HG03280 (cell line): Measurements from ENCODE around the gene DCXR.

Experiments used
- ATAC-seq: cut with Tn5 transposase; IDR thresholded peaks from one replicate; pipeline ENCODE4 v1.9.1; 2021; ENCODE audit warnings: mild to moderate bottlenecking, moderate library complexity; ENCODE audit not compliant: unreplicated experiment

Gene DCXR

GRCh38 chr17:82037092-82037888 lies at the start of gene DCXR:
DCXR (minus strand) TSS chr17:82037697; CDS start chr17:82037682, 15 bp downstream.
- ATAC-seq, result peak; percentile 90

- no peak for ATAC-seq
These were observed 48.7 kb upstream of the DCXR start for GRCh38 chr17:82085931-82086764.

GRCh38 chr17:82085031-82085861 lies 47.7 kb upstream of the DCXR start:
- ATAC-seq, result no peak

GRCh38 chr17:82084373-82085030 lies 47.0 kb upstream of the DCXR start:
- ATAC-seq, result no peak

- no peak for ATAC-seq
These were observed 46.2 kb upstream of the DCXR start for GRCh38 chr17:82083533-82084359.

- no peak for ATAC-seq
These were observed 45.5 kb upstream of the DCXR start for GRCh38 chr17:82083009-82083408.

GRCh38 chr17:82082456-82082855 lies 45.0 kb upstream of the DCXR start:
- ATAC-seq, result no peak

GRCh38 chr17:82081966-82082365 lies 44.5 kb upstream of the DCXR start:
- no peak for ATAC-seq

- no peak for ATAC-seq
These were observed 44.0 kb upstream of the DCXR start for GRCh38 chr17:82081546-82081945.

- no peak for ATAC-seq
These were observed 43.4 kb upstream of the DCXR start for GRCh38 chr17:82080789-82081464.

- ATAC-seq, result no peak
These were observed 42.7 kb upstream of the DCXR start for GRCh38 chr17:82080048-82080788.

GRCh38 chr17:82079001-82079677 lies 41.6 kb upstream of the DCXR start:
- no peak for ATAC-seq

- ATAC-seq, result no peak
These were observed 40.9 kb upstream of the DCXR start for GRCh38 chr17:82078433-82078832.

- ATAC-seq, result no peak
These were observed 40.3 kb upstream of the DCXR start for GRCh38 chr17:82077617-82078358.

GRCh38 chr17:82076785-82077591 lies 39.5 kb upstream of the DCXR start:
- no peak for ATAC-seq

GRCh38 chr17:82076018-82076784 lies 38.7 kb upstream of the DCXR start:
- no peak for ATAC-seq
